Keratinocyte (primary cell): Measurements from ENCODE around the gene ASIC1. TPM values are rescaled to one million over a fixed set of nuclear protein-coding genes. Genes with fewer than 3 reads are reported as not detected.

Source experiments
- DNase-seq: peaks from one replicate; pipeline ENCODE4 v3.0.0-alpha.2; 2011; ENCODE audit warnings: low read depth, missing footprints, low spot score
- FAIRE-seq: peaks from 2 replicates; lab custom pipeline; 2011; peaks lifted over from hg19 to GRCh38; lab: Jason Lieb, UNC
- H2AFZ ChIP-seq: 2 replicates; pipeline ENCODE4 v1.6.0; 2012; ENCODE audit warnings: low read length, control low read depth, inconsistent platforms; ENCODE audit not compliant: control insufficient read depth
- H3K27ac ChIP-seq: 2 replicates; pipeline ENCODE4 v1.5.1; 2011; ENCODE audit warnings: low read length; ENCODE audit not compliant: control insufficient read depth, insufficient read depth
- H3K27me3 ChIP-seq: 3 replicates; pipeline ENCODE4 v1.6.0; 2011; ENCODE audit warnings: low read length; ENCODE audit not compliant: control insufficient read depth, insufficient read depth; ENCODE audit errors: extremely low read depth
- H3K36me3 ChIP-seq, 2 experiments: 2 replicates in 1 of 2; 3 replicates in 1 of 2; pipeline ENCODE4 v1.5.1; 2011; ENCODE audit warnings: low read length in 2 of 2, mild to moderate bottlenecking in 1 of 2; ENCODE audit not compliant: control insufficient read depth in 2 of 2, insufficient read depth in 2 of 2; ENCODE audit errors: extremely low read depth in 1 of 2
- H3K4me1 ChIP-seq: 3 replicates; pipeline ENCODE4 v1.5.1; 2011; ENCODE audit warnings: low read length; ENCODE audit not compliant: control insufficient read depth, insufficient read depth; ENCODE audit errors: extremely low read depth
- H3K4me2 ChIP-seq: 3 replicates; pipeline ENCODE4 v1.6.0; 2011; ENCODE audit warnings: low read depth, low read length; ENCODE audit not compliant: control insufficient read depth, insufficient read depth; ENCODE audit errors: extremely low read depth
- H3K4me3 ChIP-seq, 3 experiments: fragments of 200-600 bp in 1 of 3; sonication (generic) in 1 of 3; 2 replicates in 2 of 3; 3 replicates in 1 of 3; pipeline ENCODE4 v1.5.1; 2011 to 2016; ENCODE audit warnings: low read length in 3 of 3, mild to moderate bottlenecking in 3 of 3, control low read depth in 2 of 3, inconsistent platforms in 1 of 3, low read depth in 1 of 3, mixed read lengths in 1 of 3, mixed run types in 1 of 3, moderate library complexity in 1 of 3; ENCODE audit not compliant: control insufficient read depth in 2 of 3, insufficient read depth in 2 of 3; ENCODE audit errors: extremely low read depth in 1 of 3
- H3K79me2 ChIP-seq: 2 replicates; pipeline ENCODE4 v1.6.0; 2012; ENCODE audit warnings: low read length; ENCODE audit not compliant: control insufficient read depth, insufficient read depth
- H3K9ac ChIP-seq: 3 replicates; pipeline ENCODE4 v1.6.0; 2011; ENCODE audit warnings: low read length; ENCODE audit not compliant: control insufficient read depth, insufficient read depth; ENCODE audit errors: extremely low read depth
- H3K9me1 ChIP-seq: 3 replicates; pipeline ENCODE4 v1.6.0; 2011; ENCODE audit warnings: low read length; ENCODE audit not compliant: control insufficient read depth, insufficient read depth; ENCODE audit errors: extremely low read depth
- H3K9me3 ChIP-seq: 2 replicates; pipeline ENCODE4 v1.5.1; 2012; ENCODE audit warnings: low read depth, low read length; ENCODE audit not compliant: control insufficient read depth
- H4K20me1 ChIP-seq: 3 replicates; pipeline ENCODE4 v1.6.0; 2011; ENCODE audit warnings: low read length; ENCODE audit not compliant: control insufficient read depth, insufficient read depth; ENCODE audit errors: extremely low read depth
- EZH2 ChIP-seq: IDR thresholded peaks from one replicate; pipeline ENCODE4 v1.6.1; 2012; ENCODE audit warnings: inconsistent platforms, mild to moderate bottlenecking, low read length, moderate library complexity
- dilution Hi-C: fragments of 300-500 bp; cut with MboI; formaldehyde crosslinking; loops from one replicate; pipeline ENCODE4 v1.7.0; 2020; ENCODE audit warnings: low sequenced_read_pairs; ENCODE audit not compliant: extremely low pct_ligation_motif_present
- polyA plus RNA-seq, 5 experiments: library from polyadenylated mRNA; depleted of rRNA in 3 of 5; stranded (reverse) in 3 of 5; stranded (forward) in 1 of 5; unstranded in 1 of 5; fragments of >200 nt; gene quantifications; 1 replicate in 1 of 5; 2 replicates in 3 of 5; 3 replicates in 1 of 5; pipeline versions ENCODE4 v1.2.1 to v1.2.3, GENCODE V29; 2011 to 2012; ENCODE audit warnings: missing spikeins in 2 of 5, low read depth in 1 of 5, low replicate concordance in 1 of 5
- TF ChIP-seq, protein P1 (sequence below), 3 experiments: IDR thresholded peaks in 1 of 3; conservative IDR thresholded peaks in 1 of 3; optimal IDR thresholded peaks in 1 of 3; 2 replicates in 2 of 3; 3 replicates in 1 of 3; pipeline versions ENCODE3 to v1.5.1; 2011; ENCODE audit warnings: low read length in 3 of 3, mild to moderate bottlenecking in 3 of 3, moderate library complexity in 2 of 3, control low read depth in 1 of 3, inconsistent platforms in 1 of 3; ENCODE audit not compliant: insufficient read depth in 2 of 3; ENCODE audit errors: extremely low read depth in 1 of 3

ASIC1 gene
- polyA plus RNA-seq, 1 donor (not counting 4 experiments of a cell fraction or from before 2014, with no cell fraction given) = 5.7 TPM

DNA sequence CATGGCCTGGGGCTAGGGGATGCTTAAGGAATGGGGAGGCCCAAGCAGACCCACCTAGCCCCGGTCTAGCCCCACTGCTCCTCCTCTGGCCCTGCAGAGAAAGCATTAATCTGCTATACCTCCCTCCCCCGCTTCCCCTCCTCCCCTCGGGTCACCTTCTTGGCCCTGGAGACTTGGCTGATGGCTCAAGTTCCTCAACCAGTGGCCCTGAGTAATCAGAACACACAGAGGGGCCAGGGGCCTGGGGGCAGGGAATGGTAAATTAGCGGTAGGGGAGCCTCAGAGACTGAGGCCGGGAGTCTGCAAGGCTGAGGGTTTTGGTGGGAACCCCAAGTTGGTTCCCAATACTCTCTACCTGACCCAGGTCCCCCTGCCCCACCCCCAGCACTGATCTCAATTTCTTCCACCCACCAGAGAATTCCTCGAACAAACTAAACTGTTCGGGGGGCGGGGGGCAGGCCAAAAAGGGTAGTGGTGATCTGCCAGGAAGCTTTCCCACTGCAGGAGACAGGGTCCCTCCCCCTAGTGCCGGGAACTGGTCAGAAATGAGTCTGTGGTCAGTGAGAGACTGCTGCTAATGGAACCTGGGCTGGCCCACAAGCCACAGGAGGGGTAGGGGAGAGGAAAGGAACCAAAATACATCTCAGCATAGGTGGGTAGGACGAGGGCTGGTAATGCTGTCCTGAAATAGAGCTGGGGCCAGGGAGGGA is 15.0 kb downstream of the ASIC1 start:
- no peak overlapping the region for H3K9ac ChIP-seq
- dilution Hi-C loops = loop anchor here (25.0 kb wide), 1 partner anchor 210 kb away; no protein-coding TSS in a partner anchor
- FAIRE-seq (no peak), DNase-seq (no peak)
- H3K4me3 ChIP-seq = no peak overlapping the region
- no peaks in the 10 kb centered on the region for H3K79me2 ChIP-seq
- no peaks in the 10 kb centered on the region for H3K9me1 ChIP-seq
- H4K20me1 ChIP-seq = no peaks in the 10 kb centered on the region
- no peaks in the 10 kb centered on the region for H3K9me3 ChIP-seq
- no peaks in the 10 kb centered on the region for H3K36me3 ChIP-seq
- no peak overlapping the region for H3K4me2 ChIP-seq
- no peak overlapping the region for H2AFZ ChIP-seq
- no peak overlapping the region for H3K27ac ChIP-seq
- TF ChIP-seq EZH2 = no peak
- TF ChIP-seq, protein P1, sequence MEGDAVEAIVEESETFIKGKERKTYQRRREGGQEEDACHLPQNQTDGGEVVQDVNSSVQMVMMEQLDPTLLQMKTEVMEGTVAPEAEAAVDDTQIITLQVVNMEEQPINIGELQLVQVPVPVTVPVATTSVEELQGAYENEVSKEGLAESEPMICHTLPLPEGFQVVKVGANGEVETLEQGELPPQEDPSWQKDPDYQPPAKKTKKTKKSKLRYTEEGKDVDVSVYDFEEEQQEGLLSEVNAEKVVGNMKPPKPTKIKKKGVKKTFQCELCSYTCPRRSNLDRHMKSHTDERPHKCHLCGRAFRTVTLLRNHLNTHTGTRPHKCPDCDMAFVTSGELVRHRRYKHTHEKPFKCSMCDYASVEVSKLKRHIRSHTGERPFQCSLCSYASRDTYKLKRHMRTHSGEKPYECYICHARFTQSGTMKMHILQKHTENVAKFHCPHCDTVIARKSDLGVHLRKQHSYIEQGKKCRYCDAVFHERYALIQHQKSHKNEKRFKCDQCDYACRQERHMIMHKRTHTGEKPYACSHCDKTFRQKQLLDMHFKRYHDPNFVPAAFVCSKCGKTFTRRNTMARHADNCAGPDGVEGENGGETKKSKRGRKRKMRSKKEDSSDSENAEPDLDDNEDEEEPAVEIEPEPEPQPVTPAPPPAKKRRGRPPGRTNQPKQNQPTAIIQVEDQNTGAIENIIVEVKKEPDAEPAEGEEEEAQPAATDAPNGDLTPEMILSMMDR (optimal IDR thresholded peaks at IDR 0.05 in 1 of 3, IDR thresholded peaks at IDR 0.05 in 1 of 3, conservative IDR thresholded peaks at IDR 0.05 in 1 of 3; ENCODE audit: extremely low read depth in 1 of 3, insufficient read depth in 2 of 3, low read length in 3 of 3) = no peak
- peaks cover 7% of the 10 kb centered on the region for H3K4me1 ChIP-seq
- H3K27me3 ChIP-seq = no peaks in the 10 kb centered on the region

DNA sequence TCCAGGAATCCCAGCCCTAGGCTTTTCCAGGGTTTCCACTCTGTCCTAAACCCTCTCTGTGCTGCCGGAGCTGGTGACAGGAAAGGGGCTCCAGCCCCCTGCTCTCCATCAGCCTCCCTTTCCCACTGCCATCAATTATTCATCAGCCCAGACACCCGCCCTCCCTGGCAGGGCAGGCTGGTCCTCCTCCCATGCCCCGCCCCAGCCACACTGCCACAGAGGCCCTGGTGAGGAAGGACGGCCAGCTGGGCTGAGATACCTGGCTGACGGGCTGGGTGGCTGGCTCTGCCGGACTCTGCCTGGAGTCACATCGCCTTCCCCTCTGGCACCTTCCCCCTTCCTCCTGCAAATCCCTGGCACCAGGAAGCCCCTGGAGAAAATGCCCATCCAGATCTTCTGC is 15.8 kb downstream of the ASIC1 start:
- Histone ChIP-seq H3K9ac (no peak overlapping the region), H3K36me3 (no peaks in the 10 kb centered on the region)

More for the DNA sequence above, 15.8 kb downstream of the ASIC1 start:
- peaks cover 7% of the 10 kb centered on the region for H3K4me1 ChIP-seq
- TF ChIP-seq, protein P1 (optimal IDR thresholded peaks at IDR 0.05 in 1 of 3, IDR thresholded peaks at IDR 0.05 in 1 of 3, conservative IDR thresholded peaks at IDR 0.05 in 1 of 3; ENCODE audit: extremely low read depth in 1 of 3, insufficient read depth in 2 of 3, low read length in 3 of 3) = no peak
- TF ChIP-seq EZH2 = no peak
- no peaks in the 10 kb centered on the region for H3K9me3 ChIP-seq
- no peaks in the 10 kb centered on the region for H3K79me2 ChIP-seq
- H3K27ac ChIP-seq = no peak overlapping the region
- no peaks in the 10 kb centered on the region for H3K9me1 ChIP-seq
- dilution Hi-C loops = loop anchor here (25.0 kb wide), 1 partner anchor 211 kb away; no protein-coding TSS in a partner anchor
- no peaks in the 10 kb centered on the region for H3K27me3 ChIP-seq
- DNase-seq = no peak
- H3K4me2 ChIP-seq = no peak overlapping the region
- no peak overlapping the region for H2AFZ ChIP-seq
- no peak overlapping the region for H3K4me3 ChIP-seq
- FAIRE-seq = no peak
- no peaks in the 10 kb centered on the region for H4K20me1 ChIP-seq
